Fibroblast of skin of abdomen (primary cell): ENCODE data around the gene MTREX. TPM values are rescaled to one million over a fixed set of nuclear protein-coding genes. Genes with fewer than 3 reads are reported as not detected.
"Not testable (repeated sequence)": the region's sequence is repeated elsewhere in the genome, so short reads cannot be mapped to it uniquely, and the experiment has no call there.

Source experiments
- DNase-seq: peaks from one replicate; pipeline ENCODE4 v3.0.0-alpha.2; 2013
- polyA plus RNA-seq, 2 experiments: library from polyadenylated mRNA; unstranded; fragments of 120-200 nt; gene quantifications; one replicate each; pipeline ENCODE4 v1.2.1, GENCODE V29; 2013; ENCODE audit not compliant: insufficient read length in 2 of 2

MTREX gene
- 58.0 TPM for polyA plus RNA-seq (2013, experiment 1 of 2; ENCODE audit: insufficient read length)
- polyA plus RNA-seq (2013, experiment 2 of 2; ENCODE audit: insufficient read length): 59.4 TPM

- DNase-seq: peak; percentile 93
Observed at GRCh38 chr5:55307383-55308253, at the start of gene MTREX, which contains the start of gene DHX29. Gene MTREX, plus strand, starts transcription at chr5:55307989. Its CDS starts 25 bp downstream, at chr5:55308014. Gene DHX29, minus strand, starts transcription at chr5:55307694. Its CDS starts 121 bp downstream, at chr5:55307573.

- DNase-seq: no peak
Observed at GRCh38 chr5:55258339-55258738, 49.5 kb upstream of the MTREX start.

GRCh38 chr5:55276771-55277170, 31.0 kb upstream of the MTREX start:
- no peak for DNase-seq

- DNase-seq: peak; percentile 63
Observed at GRCh38 chr5:55278778-55279177, 29.0 kb upstream of the MTREX start.

GRCh38 chr5:55286411-55286933, 21.3 kb upstream of the MTREX start:
- no peak for DNase-seq

GRCh38 chr5:55289808-55290207, 18.0 kb upstream of the MTREX start:
- DNase-seq: no peak

GRCh38 chr5:55290991-55291390, 16.8 kb upstream of the MTREX start:
- DNase-seq: no peak

- no peak for DNase-seq
Observed at GRCh38 chr5:55294935-55295334, 12.9 kb upstream of the MTREX start.

GRCh38 chr5:55300890-55301289, 6.9 kb upstream of the MTREX start:
- DNase-seq: no peak

- DNase-seq: peak; percentile 95
Observed at GRCh38 chr5:55303238-55303690, 4.5 kb upstream of the MTREX start.

GRCh38 chr5:55304584-55304983, 3.2 kb upstream of the MTREX start:
- no peak for DNase-seq

GRCh38 chr5:55305345-55305744, 2.4 kb upstream of the MTREX start:
- no peak for DNase-seq

GRCh38 chr5:55306641-55307382, 977 bp upstream of the MTREX start:
- DNase-seq: no peak

- DNase-seq: no peak
Observed at GRCh38 chr5:55308254-55308836, 556 bp downstream of the MTREX start.

GRCh38 chr5:55313870-55314617, 6.3 kb downstream of the MTREX start:
- no peak for DNase-seq

- DNase-seq: no peak
Observed at GRCh38 chr5:55316289-55316688, 8.5 kb downstream of the MTREX start.

- DNase-seq: no peak
Observed at GRCh38 chr5:55316837-55317236, 9.0 kb downstream of the MTREX start.

GRCh38 chr5:55318237-55318636, 10.4 kb downstream of the MTREX start:
- DNase-seq: not testable (repeated sequence)

- DNase-seq: peak; percentile 55
Observed at GRCh38 chr5:55319491-55319890, 11.7 kb downstream of the MTREX start.

- no peak for DNase-seq
Observed at GRCh38 chr5:55320571-55320970, 12.8 kb downstream of the MTREX start.

- no peak for DNase-seq
Observed at GRCh38 chr5:55324006-55324405, 16.2 kb downstream of the MTREX start.
